ENCODE data around the gene ELAPOR1.

Gene ELAPOR1

DNA sequence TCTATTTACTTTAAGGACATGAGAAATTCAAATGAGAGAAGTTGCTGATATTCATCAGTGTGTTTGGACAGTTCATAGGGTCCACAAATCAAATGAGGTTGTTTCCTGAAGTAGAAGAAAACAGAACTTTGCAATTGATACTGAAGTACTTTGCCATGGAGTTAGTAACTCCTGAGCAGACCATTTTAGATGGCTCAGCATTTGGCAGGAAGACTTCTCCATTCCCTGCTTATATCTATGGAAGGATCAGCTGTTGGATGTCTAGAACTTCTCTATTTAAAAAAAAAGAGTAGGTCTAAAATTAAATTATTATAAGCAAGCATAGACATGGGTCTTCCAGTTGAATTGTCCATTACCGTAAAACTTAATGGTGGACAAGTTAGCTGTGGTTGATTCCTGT, 18.3 kb upstream of the ELAPOR1 start:
- DNase-seq (ENCODE audit: low read depth) = no peak
- TF ChIP-seq, protein P1, sequence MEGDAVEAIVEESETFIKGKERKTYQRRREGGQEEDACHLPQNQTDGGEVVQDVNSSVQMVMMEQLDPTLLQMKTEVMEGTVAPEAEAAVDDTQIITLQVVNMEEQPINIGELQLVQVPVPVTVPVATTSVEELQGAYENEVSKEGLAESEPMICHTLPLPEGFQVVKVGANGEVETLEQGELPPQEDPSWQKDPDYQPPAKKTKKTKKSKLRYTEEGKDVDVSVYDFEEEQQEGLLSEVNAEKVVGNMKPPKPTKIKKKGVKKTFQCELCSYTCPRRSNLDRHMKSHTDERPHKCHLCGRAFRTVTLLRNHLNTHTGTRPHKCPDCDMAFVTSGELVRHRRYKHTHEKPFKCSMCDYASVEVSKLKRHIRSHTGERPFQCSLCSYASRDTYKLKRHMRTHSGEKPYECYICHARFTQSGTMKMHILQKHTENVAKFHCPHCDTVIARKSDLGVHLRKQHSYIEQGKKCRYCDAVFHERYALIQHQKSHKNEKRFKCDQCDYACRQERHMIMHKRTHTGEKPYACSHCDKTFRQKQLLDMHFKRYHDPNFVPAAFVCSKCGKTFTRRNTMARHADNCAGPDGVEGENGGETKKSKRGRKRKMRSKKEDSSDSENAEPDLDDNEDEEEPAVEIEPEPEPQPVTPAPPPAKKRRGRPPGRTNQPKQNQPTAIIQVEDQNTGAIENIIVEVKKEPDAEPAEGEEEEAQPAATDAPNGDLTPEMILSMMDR (IDR thresholded peaks at IDR 0.05; ENCODE audit: insufficient read depth, low read depth, low read length, missing control alignments) = no peak
- H3K4me3 ChIP-seq (ENCODE audit: low read depth, low read length) = no peak overlapping the region

DNA sequence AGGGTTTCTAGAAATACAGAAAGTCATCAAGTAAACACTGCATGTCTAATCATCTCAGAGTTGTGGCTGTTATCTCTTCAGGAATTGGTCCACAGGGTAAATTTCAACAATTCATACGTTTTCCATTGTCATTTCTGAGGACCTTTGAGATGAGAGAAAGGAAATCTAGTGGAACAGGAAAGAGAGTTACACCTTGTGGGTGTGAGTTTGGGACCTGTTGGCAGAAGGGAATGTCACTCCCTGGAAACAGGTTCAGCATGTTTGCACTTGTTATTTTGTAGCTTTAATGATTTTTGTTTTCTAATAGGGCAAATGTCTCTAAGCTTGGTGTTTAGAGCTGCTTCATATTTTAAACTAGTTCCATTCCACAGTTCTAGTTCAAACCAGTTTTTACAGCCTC, 17.8 kb upstream of the ELAPOR1 start:
- no peak for DNase-seq (ENCODE audit: low read depth)
- TF ChIP-seq, protein P1 (IDR thresholded peaks at IDR 0.05; ENCODE audit: insufficient read depth, low read depth, low read length, missing control alignments) = no peak
- H3K4me3 ChIP-seq (ENCODE audit: low read depth, low read length) = no peak overlapping the region

DNA sequence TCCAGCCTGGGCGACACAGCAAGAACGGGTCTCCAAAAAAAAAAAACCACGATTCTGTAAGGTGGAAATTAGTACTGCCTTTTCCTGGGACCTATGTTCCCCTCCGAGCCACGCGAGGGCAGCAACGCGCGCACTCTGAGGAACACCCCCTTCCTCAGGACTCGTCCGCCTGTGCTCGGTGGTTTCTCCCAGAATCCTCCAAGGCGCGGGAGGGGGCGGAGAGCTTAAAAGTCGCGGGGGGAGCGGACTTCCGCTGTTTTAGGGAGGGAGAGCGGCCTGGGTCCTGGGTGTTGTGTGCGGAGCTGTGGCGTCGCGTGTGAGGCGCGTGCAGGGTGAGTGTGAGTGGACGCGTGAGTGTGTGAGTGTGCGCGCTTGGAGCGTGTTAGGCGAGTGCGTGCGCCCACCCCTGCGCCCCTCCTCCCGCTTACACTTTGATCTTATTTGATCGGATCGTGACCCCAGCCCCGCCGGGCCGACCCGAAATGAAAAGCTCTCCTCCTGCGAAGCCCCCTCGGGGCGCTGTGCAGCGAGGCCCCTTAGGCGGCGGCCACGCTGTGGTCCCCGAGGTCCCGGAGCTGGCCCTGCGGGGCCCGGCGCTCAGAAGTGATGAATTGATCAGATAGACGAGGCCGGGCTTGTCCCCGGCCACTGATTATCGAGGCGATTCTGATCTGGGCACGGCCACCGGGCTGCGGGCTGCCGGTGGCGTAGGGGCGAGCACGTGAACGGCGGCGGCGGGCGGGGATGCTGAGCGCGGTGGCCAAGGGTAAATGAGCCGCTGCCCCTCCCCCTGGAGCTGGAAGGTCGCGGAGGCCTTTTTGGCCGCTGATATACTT, 13.8 kb upstream of the ELAPOR1 start:
- TF ChIP-seq, protein P1 (IDR thresholded peaks at IDR 0.05; ENCODE audit: insufficient read depth, low read depth, low read length, missing control alignments) = peak; percentile 93
- DNase-seq (ENCODE audit: low read depth) = peak; percentile 99

DNA sequence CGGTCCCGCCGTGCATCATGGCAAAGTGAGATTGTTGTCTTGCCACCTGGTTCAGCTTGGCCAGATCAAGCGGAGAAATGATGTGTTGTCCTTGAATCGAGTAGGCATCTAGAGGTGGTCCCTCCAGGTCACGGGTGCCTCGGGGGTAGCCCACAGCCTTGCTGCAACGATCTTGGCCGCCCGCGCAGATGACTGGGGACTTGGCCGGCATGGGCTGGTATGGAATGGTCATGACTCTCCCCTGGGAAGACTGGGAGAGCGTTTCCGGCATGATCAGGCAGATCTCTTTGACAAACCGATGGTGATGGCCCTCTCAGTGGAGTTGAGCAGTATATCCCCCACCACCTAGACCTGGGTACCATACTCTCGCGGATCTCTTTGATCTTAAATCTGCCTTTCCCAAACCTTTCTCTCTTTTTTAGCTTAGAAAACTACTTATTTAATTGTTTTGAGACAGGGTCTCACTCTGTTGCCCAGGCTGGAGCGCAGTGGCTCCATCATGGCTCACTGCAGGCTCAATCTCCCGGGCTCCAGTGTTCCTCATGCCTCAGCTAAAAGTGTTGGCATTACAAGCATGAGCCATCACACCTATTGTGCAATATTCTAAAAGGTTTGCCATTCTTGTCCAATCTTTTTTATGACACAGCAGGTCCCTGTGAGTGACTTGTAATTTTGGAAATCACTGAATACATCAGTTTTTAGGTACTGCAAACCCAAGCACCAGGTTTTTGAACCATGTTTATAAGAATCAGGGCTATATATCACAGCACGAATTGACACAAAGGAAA, 9.4 kb upstream of the ELAPOR1 start:
- TF ChIP-seq, protein P1 (IDR thresholded peaks at IDR 0.05; ENCODE audit: insufficient read depth, low read depth, low read length, missing control alignments) = no peak
- no peak overlapping the region for H3K4me3 ChIP-seq (ENCODE audit: low read depth, low read length)
- DNase-seq (ENCODE audit: low read depth) = no peak

More for the DNA sequence above, 13.8 kb upstream of the ELAPOR1 start:
- peak overlapping the region; percentile 97 for H3K4me3 ChIP-seq (ENCODE audit: low read depth, low read length)

DNA sequence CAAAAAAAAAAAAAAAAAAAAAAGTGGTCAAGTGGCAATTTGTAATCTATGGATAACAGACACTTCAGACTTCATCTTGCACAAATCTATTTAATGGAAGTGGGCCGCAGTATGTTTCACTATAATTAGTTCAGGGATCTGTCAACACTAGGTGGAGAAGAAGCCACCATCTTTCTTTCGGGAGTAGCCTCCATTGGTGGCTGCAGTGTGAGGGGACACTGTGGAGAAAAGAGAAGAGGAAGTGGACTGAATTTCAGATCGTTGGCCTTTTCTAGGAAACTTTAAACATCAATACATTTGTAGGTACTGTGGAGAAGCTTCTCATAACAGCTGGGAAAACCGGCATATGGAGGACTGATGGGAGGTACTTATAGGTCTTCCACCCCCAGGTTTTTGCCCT, 8.0 kb upstream of the ELAPOR1 start:
- TF ChIP-seq, protein P1 (IDR thresholded peaks at IDR 0.05; ENCODE audit: insufficient read depth, low read depth, low read length, missing control alignments) = no peak
- DNase-seq (ENCODE audit: low read depth) = no peak
- H3K4me3 ChIP-seq (ENCODE audit: low read depth, low read length) = no peak overlapping the region

DNA sequence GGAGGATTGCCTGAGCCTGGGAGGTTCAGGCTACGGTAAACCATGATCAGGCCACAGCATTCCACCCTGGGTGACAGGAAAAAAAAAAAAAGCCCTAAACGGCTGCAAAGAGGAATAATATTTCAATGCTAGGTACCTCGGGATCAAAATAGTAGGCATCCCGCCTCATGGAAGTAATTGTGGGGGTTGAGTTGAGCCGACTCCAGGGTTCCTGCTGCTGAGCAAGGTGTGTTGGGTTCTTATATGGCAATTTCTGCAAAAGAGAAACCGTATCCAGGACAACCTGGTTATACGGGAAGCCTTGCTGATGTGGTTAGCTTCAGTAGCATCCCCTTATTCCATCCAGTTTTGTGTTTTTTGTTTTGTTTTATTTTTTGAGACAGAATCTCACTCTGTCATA, 6.1 kb upstream of the ELAPOR1 start:
- TF ChIP-seq, protein P1 (IDR thresholded peaks at IDR 0.05; ENCODE audit: insufficient read depth, low read depth, low read length, missing control alignments) = no peak
- no peak overlapping the region for H3K4me3 ChIP-seq (ENCODE audit: low read depth, low read length)
- DNase-seq (ENCODE audit: low read depth) = no peak
